Measurements from ENCODE around the gene TSC22D2. TPM values are rescaled to one million over a fixed set of nuclear protein-coding genes. Genes with fewer than 3 reads are reported as not detected.

TSC22D2 gene
- total RNA-seq, 2 donors from 2014 or later = 20.2 to 20.9 TPM

GRCh38 chr3:150373234-150373875 lies 34.7 kb upstream of the TSC22D2 start:
- peak overlapping the region; percentile 82 for H3K27ac Mint-ChIP-seq
- H3K4me3 Mint-ChIP-seq = peak overlapping the region; percentile 37 to 78
- no peaks in the 10 kb centered on the region for H3K36me3 Mint-ChIP-seq (ENCODE audit: insufficient read depth in 2 of 2)
- H3K4me1 Mint-ChIP-seq (ENCODE audit: low read depth) = peaks cover 10% of the 10 kb centered on the region
- ATAC-seq (replicated peaks in 1 of 2) = no peak
- no peaks in the 10 kb centered on the region for H3K27me3 Mint-ChIP-seq (ENCODE audit: low read depth)
- no peak for DNase-seq
- no peaks in the 10 kb centered on the region for H3K9me3 Mint-ChIP-seq

DNA sequence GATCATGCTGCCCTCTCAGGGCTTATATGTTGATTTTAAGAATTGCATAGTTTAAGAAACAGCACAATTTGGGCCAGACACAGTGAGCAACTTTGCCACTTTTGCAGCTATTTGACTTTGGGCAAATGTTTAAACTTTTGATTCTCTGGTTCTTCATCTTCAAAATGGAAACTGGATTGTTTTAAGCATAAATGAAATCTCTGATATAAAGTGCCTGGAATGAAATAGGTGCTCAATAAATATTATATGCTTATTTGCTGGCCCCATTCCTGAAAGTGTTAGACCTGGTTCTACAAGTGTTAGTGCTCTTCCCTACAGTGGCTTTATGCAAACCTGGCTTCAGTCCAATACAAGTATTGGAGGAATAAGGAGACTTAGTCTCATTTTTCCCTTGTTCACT lies 33.1 kb upstream of the TSC22D2 start:
- no peaks in the 10 kb centered on the region for H3K36me3 Mint-ChIP-seq (ENCODE audit: insufficient read depth in 2 of 2)
- peaks cover 10% of the 10 kb centered on the region for H3K4me1 Mint-ChIP-seq (ENCODE audit: low read depth)
- ATAC-seq (replicated peaks in 1 of 2) (no peak), DNase-seq (no peak)
- H3K9me3 Mint-ChIP-seq = no peaks in the 10 kb centered on the region
- H3K27ac Mint-ChIP-seq = no peak overlapping the region
- H3K27me3 Mint-ChIP-seq (ENCODE audit: low read depth) = no peaks in the 10 kb centered on the region
- no peak overlapping the region for H3K4me3 Mint-ChIP-seq

GRCh38 chr3:150376001-150376848 lies 31.9 kb upstream of the TSC22D2 start:
- Mint-ChIP-seq H3K4me3 (no peak overlapping the region), H3K36me3 (ENCODE audit: insufficient read depth in 2 of 2) (no peaks in the 10 kb centered on the region), H3K27me3 (ENCODE audit: low read depth) (no peaks in the 10 kb centered on the region), H3K27ac (no peak overlapping the region), H3K9me3 (no peaks in the 10 kb centered on the region), H3K4me1 (ENCODE audit: low read depth) (peaks cover 10% of the 10 kb centered on the region)
- DNase-seq (no peak), ATAC-seq (replicated peaks in 1 of 2) (no peak)

GRCh38 chr3:150377601-150378300 lies 30.3 kb upstream of the TSC22D2 start:
- peak; percentile 59 to 66 for ATAC-seq (replicated peaks in 1 of 2)
- H3K4me3 Mint-ChIP-seq = no peak overlapping the region
- DNase-seq = no peak
- no peaks in the 10 kb centered on the region for H3K9me3 Mint-ChIP-seq
- no peaks in the 10 kb centered on the region for H3K36me3 Mint-ChIP-seq (ENCODE audit: insufficient read depth in 2 of 2)
- no peaks in the 10 kb centered on the region for H3K27me3 Mint-ChIP-seq (ENCODE audit: low read depth)
- no peak overlapping the region for H3K27ac Mint-ChIP-seq
- peaks cover 22% of the 10 kb centered on the region for H3K4me1 Mint-ChIP-seq (ENCODE audit: low read depth)

- H3K4me1 Mint-ChIP-seq (ENCODE audit: low read depth) = peaks cover 24% of the 10 kb centered on the region
- no peak overlapping the region for H3K4me3 Mint-ChIP-seq
- H3K9me3 Mint-ChIP-seq = no peaks in the 10 kb centered on the region
- DNase-seq = no peak
- no peak for ATAC-seq (replicated peaks in 1 of 2)
- H3K36me3 Mint-ChIP-seq (ENCODE audit: insufficient read depth in 2 of 2) = no peaks in the 10 kb centered on the region
- no peak overlapping the region for H3K27ac Mint-ChIP-seq
- no peaks in the 10 kb centered on the region for H3K27me3 Mint-ChIP-seq (ENCODE audit: low read depth)
These were observed 29.8 kb upstream of the TSC22D2 start for GRCh38 chr3:150378301-150378748.

DNA sequence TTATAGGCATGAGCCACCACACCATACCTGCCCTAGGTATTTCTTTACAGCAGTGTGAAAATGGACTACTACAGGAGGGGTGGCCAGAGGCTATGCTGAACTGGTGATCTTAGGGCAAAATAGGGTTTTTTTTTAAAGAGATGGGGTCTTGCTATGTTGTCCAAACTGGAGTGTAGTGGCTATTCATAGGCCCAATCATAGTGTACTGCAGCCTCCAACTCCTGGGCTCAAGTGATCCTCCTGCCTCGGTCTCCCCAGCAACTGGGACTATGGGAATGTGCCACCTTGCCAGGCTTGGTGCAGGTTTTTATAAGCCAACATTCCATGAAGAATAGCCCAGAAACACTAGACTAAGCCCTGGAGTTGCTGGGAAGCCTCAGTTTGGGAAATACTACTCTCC lies 28.6 kb upstream of the TSC22D2 start:
- ATAC-seq (replicated peaks in 1 of 2) = no peak
- Mint-ChIP-seq H3K27me3 (ENCODE audit: low read depth) (no peaks in the 10 kb centered on the region), H3K4me3 (no peak overlapping the region), H3K27ac (no peak overlapping the region), H3K36me3 (ENCODE audit: insufficient read depth in 2 of 2) (no peaks in the 10 kb centered on the region), H3K4me1 (ENCODE audit: low read depth) (peaks cover 27% of the 10 kb centered on the region), H3K9me3 (no peaks in the 10 kb centered on the region)
- no peak for DNase-seq

DNA sequence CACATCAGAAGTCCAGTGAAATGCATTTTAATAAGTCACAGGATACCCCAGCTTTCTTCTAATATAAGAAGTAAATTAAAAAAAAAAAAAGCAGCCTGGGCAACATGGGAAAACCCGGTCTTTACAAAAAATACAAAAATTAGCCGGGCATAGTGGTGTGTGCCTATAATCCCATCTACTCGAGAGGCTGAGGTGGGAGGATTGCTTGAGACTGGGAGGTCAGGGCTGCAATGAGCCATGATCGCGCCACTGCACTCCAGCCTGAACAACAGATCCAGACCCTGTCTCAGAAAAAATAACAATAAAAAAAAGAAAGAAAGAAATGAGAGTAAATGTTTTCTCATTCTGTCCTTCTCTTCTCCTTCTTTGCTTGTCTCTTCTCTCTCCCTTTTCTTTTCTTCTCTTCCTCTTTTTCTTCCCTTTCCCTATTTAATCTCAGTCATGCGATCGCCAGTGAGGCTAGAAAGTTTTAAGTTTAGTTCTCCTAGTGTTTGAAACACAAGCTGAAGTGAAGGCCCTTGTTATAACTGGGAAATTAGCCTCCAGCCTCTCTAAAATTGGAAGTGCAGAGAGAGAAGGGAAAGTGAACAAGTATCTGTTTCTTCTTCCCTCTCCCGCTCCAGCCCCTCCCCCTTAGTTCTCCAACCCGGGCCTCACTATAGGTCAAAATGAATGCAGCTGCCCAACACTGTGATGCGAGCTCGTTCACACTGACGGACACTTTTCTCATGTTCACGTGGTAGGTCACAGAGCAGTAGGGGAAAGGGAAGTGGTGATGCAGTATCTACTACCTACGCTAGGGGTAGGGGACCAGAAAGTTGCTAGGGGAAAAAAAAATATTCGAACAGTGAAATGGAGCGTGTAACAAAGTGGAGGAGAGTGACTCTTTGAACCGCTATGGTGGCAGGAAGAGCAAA lies 23.5 kb upstream of the TSC22D2 start:
- DNase-seq = peak; percentile 60 to 65
- peak overlapping the region; percentile 68 to 76 for H3K4me3 Mint-ChIP-seq
- no peaks in the 10 kb centered on the region for H3K27me3 Mint-ChIP-seq (ENCODE audit: low read depth)
- H3K27ac Mint-ChIP-seq = peak overlapping the region; percentile 66
- no peaks in the 10 kb centered on the region for H3K9me3 Mint-ChIP-seq
- H3K36me3 Mint-ChIP-seq (ENCODE audit: insufficient read depth in 2 of 2) = no peaks in the 10 kb centered on the region
- peaks cover 40% of the 10 kb centered on the region for H3K4me1 Mint-ChIP-seq (ENCODE audit: low read depth)
- peak; percentile 94 to 95 for ATAC-seq (replicated peaks in 1 of 2)

DNA sequence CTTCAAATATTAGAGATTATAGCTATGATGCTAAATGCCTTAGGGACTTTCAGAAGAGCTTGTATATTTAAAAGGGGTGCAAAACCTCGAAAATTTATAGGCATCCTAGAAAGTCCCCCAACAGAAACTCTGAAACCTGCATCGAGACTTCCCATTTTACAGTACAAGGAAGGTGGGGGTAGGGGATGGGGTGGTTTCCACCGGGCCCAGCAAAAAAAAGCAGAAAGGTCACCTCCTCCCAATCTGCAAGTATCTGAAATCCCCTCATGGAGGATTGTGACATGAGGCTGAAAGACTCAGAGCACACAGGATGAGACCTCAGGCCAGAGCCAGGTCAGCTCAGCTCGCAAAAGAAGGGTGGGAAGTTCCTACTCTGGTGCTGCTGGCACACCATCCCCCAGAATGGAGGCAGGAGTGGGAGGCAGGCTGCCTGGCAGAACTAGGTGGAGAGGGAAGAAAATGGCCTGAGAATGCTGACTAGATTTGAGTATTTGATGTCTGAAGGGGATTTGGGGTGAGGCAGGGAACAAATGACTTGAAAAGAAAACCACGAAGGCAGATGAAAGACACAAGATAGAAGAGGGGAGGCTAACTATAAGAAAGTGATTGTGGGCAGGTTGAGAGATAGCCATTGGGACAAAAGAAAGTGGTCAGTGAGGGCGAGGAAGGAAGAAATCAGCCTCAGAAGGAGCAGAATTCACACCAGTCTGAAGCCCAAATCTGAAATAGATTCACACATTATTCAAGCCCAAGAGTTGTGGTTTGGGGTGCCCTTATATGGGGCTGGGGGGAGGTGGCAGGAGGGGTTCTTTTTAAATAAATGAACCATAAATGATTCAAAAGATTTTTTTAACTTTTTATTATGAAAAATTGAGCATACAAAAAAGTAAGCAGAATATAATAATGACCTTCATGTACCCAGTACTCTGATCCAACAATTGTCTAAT lies 22.5 kb upstream of the TSC22D2 start:
- Mint-ChIP-seq H3K4me3 (peak overlapping the region; percentile 70 to 76), H3K9me3 (no peaks in the 10 kb centered on the region), H3K27ac (peak overlapping the region; percentile 43), H3K27me3 (ENCODE audit: low read depth) (no peaks in the 10 kb centered on the region), H3K4me1 (ENCODE audit: low read depth) (peaks cover 43% of the 10 kb centered on the region), H3K36me3 (ENCODE audit: insufficient read depth in 2 of 2) (no peaks in the 10 kb centered on the region)
- peak; percentile 50 to 54 for ATAC-seq (replicated peaks in 1 of 2)
- DNase-seq = peak; percentile 23 to 33

GRCh38 chr3:150388498-150389418 lies 19.3 kb upstream of the TSC22D2 start:
- H3K27me3 Mint-ChIP-seq (ENCODE audit: low read depth) = no peaks in the 10 kb centered on the region
- no peaks in the 10 kb centered on the region for H3K36me3 Mint-ChIP-seq (ENCODE audit: insufficient read depth in 2 of 2)
- no peaks in the 10 kb centered on the region for H3K9me3 Mint-ChIP-seq
- DNase-seq = no peak
- H3K27ac Mint-ChIP-seq = no peak overlapping the region
- peaks cover 28% of the 10 kb centered on the region for H3K4me1 Mint-ChIP-seq (ENCODE audit: low read depth)
- ATAC-seq (replicated peaks in 1 of 2) = no peak
- no peak overlapping the region for H3K4me3 Mint-ChIP-seq

- H3K27me3 Mint-ChIP-seq (ENCODE audit: low read depth) = no peaks in the 10 kb centered on the region
- H3K36me3 Mint-ChIP-seq (ENCODE audit: insufficient read depth in 2 of 2) = no peaks in the 10 kb centered on the region
- H3K27ac Mint-ChIP-seq = no peak overlapping the region
- peaks cover 20% of the 10 kb centered on the region for H3K4me1 Mint-ChIP-seq (ENCODE audit: low read depth)
- ATAC-seq (replicated peaks in 1 of 2) (no peak), DNase-seq (no peak)
- no peak overlapping the region for H3K4me3 Mint-ChIP-seq
- H3K9me3 Mint-ChIP-seq = no peaks in the 10 kb centered on the region
These were observed 18.0 kb upstream of the TSC22D2 start for GRCh38 chr3:150390087-150390486.

GRCh38 chr3:150391161-150391560 lies 16.9 kb upstream of the TSC22D2 start:
- Mint-ChIP-seq H3K9me3 (no peaks in the 10 kb centered on the region), H3K4me3 (no peak overlapping the region)
- no peak for ATAC-seq (replicated peaks in 1 of 2)

More at GRCh38 chr3:150391161-150391560, 16.9 kb upstream of the TSC22D2 start:
- Mint-ChIP-seq H3K4me1 (ENCODE audit: low read depth) (peaks cover 11% of the 10 kb centered on the region), H3K27ac (no peak overlapping the region), H3K27me3 (ENCODE audit: low read depth) (no peaks in the 10 kb centered on the region), H3K36me3 (ENCODE audit: insufficient read depth in 2 of 2) (no peaks in the 10 kb centered on the region)
- no peak for DNase-seq
